Measurements from ENCODE around the gene AK5.

Gene AK5

DNA sequence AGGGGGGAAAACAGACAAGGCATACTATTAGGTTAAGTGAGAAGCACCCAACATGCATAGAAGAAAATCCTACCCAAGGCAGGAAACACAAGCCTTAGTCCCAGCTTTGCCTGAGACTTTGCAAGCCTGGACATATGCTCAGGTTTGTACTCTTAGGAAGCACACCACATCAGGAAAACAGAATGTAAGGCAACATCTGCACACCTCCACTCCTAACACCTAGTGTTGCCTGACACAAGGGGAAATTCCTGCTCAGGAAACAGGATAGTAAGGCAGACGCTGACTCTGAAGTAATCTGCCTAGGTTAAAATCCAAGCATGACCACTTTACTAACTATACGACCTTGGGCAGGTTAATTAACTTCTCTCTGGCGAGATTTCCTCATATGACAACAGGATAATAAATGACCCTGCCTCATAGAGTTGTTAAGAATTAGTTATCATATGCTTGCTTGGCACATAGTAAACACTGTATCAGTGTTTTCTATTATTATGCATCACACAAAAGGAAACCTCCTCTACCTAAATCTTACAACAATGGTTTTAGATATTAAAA, 280.9 kb downstream of the AK5 start:
- Histone ChIP-seq H3K9me2 (replicated peaks; ENCODE audit: insufficient read depth, low read length) (no peaks in the 10 kb centered on the region), H3K4me3 (ENCODE audit: insufficient read depth, low read length, poor library complexity, severe bottlenecking) (no peak overlapping the region), H3K9ac (ENCODE audit: low read length) (no peak overlapping the region), H2AFZ (ENCODE audit: low read depth, low read length, severe bottlenecking) (no peak overlapping the region), H3K4me2 (ENCODE audit: low read depth, low read length, poor library complexity, severe bottlenecking) (no peak overlapping the region), H3K27ac (ENCODE audit: low read depth, low read length) (no peak overlapping the region), H3K9me3 (ENCODE audit: insufficient read depth, low read length) (no peaks in the 10 kb centered on the region), H4K20me1 (ENCODE audit: low read depth, low read length) (no peaks in the 10 kb centered on the region), H3K79me2 (ENCODE audit: insufficient read depth, low read length) (no peaks in the 10 kb centered on the region), H3F3A (ENCODE audit: insufficient read depth) (no peaks in the 10 kb centered on the region), H3K36me3 (ENCODE audit: low read length) (peaks cover 31% of the 10 kb centered on the region), H3K27me3 (ENCODE audit: low read length) (no peaks in the 10 kb centered on the region)
- TF ChIP-seq EZH2phosphoT487 (conservative IDR thresholded peaks at IDR 0.05; ENCODE audit: low read length), result no peak
- TF ChIP-seq, protein P1, sequence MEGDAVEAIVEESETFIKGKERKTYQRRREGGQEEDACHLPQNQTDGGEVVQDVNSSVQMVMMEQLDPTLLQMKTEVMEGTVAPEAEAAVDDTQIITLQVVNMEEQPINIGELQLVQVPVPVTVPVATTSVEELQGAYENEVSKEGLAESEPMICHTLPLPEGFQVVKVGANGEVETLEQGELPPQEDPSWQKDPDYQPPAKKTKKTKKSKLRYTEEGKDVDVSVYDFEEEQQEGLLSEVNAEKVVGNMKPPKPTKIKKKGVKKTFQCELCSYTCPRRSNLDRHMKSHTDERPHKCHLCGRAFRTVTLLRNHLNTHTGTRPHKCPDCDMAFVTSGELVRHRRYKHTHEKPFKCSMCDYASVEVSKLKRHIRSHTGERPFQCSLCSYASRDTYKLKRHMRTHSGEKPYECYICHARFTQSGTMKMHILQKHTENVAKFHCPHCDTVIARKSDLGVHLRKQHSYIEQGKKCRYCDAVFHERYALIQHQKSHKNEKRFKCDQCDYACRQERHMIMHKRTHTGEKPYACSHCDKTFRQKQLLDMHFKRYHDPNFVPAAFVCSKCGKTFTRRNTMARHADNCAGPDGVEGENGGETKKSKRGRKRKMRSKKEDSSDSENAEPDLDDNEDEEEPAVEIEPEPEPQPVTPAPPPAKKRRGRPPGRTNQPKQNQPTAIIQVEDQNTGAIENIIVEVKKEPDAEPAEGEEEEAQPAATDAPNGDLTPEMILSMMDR (IDR thresholded peaks at IDR 0.05; ENCODE audit: insufficient read depth, low read length, poor library complexity, severe bottlenecking), result no peak

DNA sequence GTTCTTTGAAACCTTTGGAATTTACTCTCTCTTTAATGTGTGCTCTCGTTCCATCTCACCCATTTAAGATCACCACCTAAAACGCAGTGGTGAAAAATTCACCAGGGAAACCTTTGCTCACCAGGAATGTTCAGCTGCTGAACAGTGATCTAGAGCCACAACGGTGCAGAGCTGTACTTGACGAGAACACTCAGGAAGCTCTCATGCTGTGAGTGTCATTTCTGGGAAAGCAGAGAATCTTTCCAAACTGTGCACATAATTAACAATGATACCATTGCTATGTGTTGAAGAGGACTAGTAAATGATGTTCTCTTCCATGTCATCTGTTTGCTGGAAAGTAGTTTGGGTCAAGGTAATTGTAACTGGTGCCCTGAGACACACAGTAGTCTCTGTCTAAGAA, 283.5 kb downstream of the AK5 start:
- TF ChIP-seq EZH2phosphoT487 (conservative IDR thresholded peaks at IDR 0.05; ENCODE audit: low read length), result no peak
- TF ChIP-seq, protein P1 (IDR thresholded peaks at IDR 0.05; ENCODE audit: insufficient read depth, low read length, poor library complexity, severe bottlenecking), result no peak
- Histone ChIP-seq H3K4me2 (ENCODE audit: low read depth, low read length, poor library complexity, severe bottlenecking) (no peak overlapping the region), H3K9ac (ENCODE audit: low read length) (no peak overlapping the region), H3K27ac (ENCODE audit: low read depth, low read length) (no peak overlapping the region), H3F3A (ENCODE audit: insufficient read depth) (no peaks in the 10 kb centered on the region), H3K9me2 (replicated peaks; ENCODE audit: insufficient read depth, low read length) (no peaks in the 10 kb centered on the region), H2AFZ (ENCODE audit: low read depth, low read length, severe bottlenecking) (no peak overlapping the region), H3K36me3 (ENCODE audit: low read length) (peaks cover 39% of the 10 kb centered on the region), H3K27me3 (ENCODE audit: low read length) (no peaks in the 10 kb centered on the region), H4K20me1 (ENCODE audit: low read depth, low read length) (no peaks in the 10 kb centered on the region), H3K79me2 (ENCODE audit: insufficient read depth, low read length) (no peaks in the 10 kb centered on the region), H3K4me3 (ENCODE audit: insufficient read depth, low read length, poor library complexity, severe bottlenecking) (no peak overlapping the region), H3K9me3 (ENCODE audit: insufficient read depth, low read length) (no peaks in the 10 kb centered on the region)

DNA sequence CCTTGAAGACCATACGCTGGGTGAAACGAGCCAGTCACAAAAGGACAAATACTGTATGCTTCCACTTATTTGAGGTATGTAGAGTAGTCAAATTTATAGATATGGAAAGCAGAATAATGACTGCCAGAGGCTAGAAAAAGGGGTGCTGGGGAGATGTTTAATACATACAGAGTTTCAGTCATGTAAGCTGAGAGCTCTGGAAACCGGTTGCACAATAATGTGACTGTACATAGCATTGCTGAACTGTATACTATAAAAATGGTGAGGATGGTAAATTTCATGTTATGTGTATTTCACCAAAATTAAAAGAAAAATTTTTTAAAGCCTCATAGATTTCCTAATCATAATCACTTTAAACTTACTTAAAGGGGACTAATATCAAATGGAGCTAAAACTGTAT, 289.8 kb downstream of the AK5 start:
- Histone ChIP-seq H3K4me2 (ENCODE audit: low read depth, low read length, poor library complexity, severe bottlenecking) (no peak overlapping the region), H3K79me2 (ENCODE audit: insufficient read depth, low read length) (no peaks in the 10 kb centered on the region), H3K9ac (ENCODE audit: low read length) (no peak overlapping the region), H3K9me3 (ENCODE audit: insufficient read depth, low read length) (no peaks in the 10 kb centered on the region), H4K20me1 (ENCODE audit: low read depth, low read length) (no peaks in the 10 kb centered on the region), H3K36me3 (ENCODE audit: low read length) (peaks cover 42% of the 10 kb centered on the region; the same call in 1 of the 2 replicates), H3K27me3 (ENCODE audit: low read length) (no peaks in the 10 kb centered on the region), H2AFZ (ENCODE audit: low read depth, low read length, severe bottlenecking) (no peak overlapping the region), H3K27ac (ENCODE audit: low read depth, low read length) (no peak overlapping the region), H3K4me3 (ENCODE audit: insufficient read depth, low read length, poor library complexity, severe bottlenecking) (no peak overlapping the region), H3K9me2 (replicated peaks; ENCODE audit: insufficient read depth, low read length) (no peaks in the 10 kb centered on the region), H3F3A (ENCODE audit: insufficient read depth) (no peaks in the 10 kb centered on the region)
- TF ChIP-seq, protein P1 (IDR thresholded peaks at IDR 0.05; ENCODE audit: insufficient read depth, low read length, poor library complexity, severe bottlenecking), result no peak
- no peak for TF ChIP-seq EZH2phosphoT487 (conservative IDR thresholded peaks at IDR 0.05; ENCODE audit: low read length)
